HepG2 (cell line): Measurements from ENCODE around the gene NOX3. TPM values are rescaled to one million over a fixed set of nuclear protein-coding genes. Genes with fewer than 3 reads are reported as not detected.

Source experiments
- CEBPB ChIP-seq: IDR thresholded peaks from 2 replicates; pipeline ENCODE4 v1.6.1; 2011; ENCODE audit warnings: low read depth, low read length, improper control_type of control experiment, borderline replicate concordance
- ELF1 ChIP-seq: sonication (generic); formaldehyde crosslinking; IDR thresholded peaks from 2 replicates; pipeline ENCODE4 v1.4.0; 2020; ENCODE audit warnings: missing genetic modification reagents
- GTF3A ChIP-seq: sonication (generic); formaldehyde crosslinking; conservative IDR thresholded peaks from 2 replicates; pipeline ENCODE4 v1.4.0; 2020; ENCODE audit warnings: mild to moderate bottlenecking, missing genetic modification reagents
- PCBP2 ChIP-seq: fragments of 200-400 bp; formaldehyde crosslinking; optimal IDR thresholded peaks from 2 replicates; pipeline ENCODE3; 2018; ENCODE audit warnings: low read length, low read depth; ENCODE audit not compliant: poor library complexity, severe bottlenecking
- POLR2A ChIP-seq, 2 experiments: IDR thresholded peaks; 2 replicates each; pipeline ENCODE4 v1.6.1; 2011; ENCODE audit warnings: low read depth in 2 of 2, low read length in 2 of 2, mild to moderate bottlenecking in 1 of 2, moderate library complexity in 1 of 2; ENCODE audit not compliant: insufficient read depth in 1 of 2
- REXO4 ChIP-seq: sonication (generic); formaldehyde crosslinking; IDR thresholded peaks from 2 replicates; pipeline ENCODE4 v1.8.0; 2022; ENCODE audit warnings: missing genetic modification reagents, mild to moderate bottlenecking, borderline replicate concordance
- RXRA ChIP-seq: sonication (generic); formaldehyde crosslinking; IDR thresholded peaks from 2 replicates; pipeline ENCODE4 v1.5.1; 2020; ENCODE audit warnings: missing genetic modification reagents
- SMAD9 ChIP-seq: sonication (generic); formaldehyde crosslinking; IDR thresholded peaks from 2 replicates; pipeline ENCODE4 v1.5.1; 2020; ENCODE audit warnings: mild to moderate bottlenecking, missing genetic modification reagents
- SSRP1 ChIP-seq: IDR thresholded peaks from 2 replicates; pipeline ENCODE4 v1.6.1; 2016; ENCODE audit warnings: control low read depth
- TCF7L2 ChIP-seq: IDR thresholded peaks from 2 replicates; pipeline ENCODE4 v1.6.1; 2011; ENCODE audit warnings: mild to moderate bottlenecking, low read depth, low read length, moderate library complexity
- ZBTB8A ChIP-seq: sonication (generic); formaldehyde crosslinking; IDR thresholded peaks from 2 replicates; pipeline ENCODE4 v1.4.0; 2020; ENCODE audit warnings: mild to moderate bottlenecking, low read depth, missing genetic modification reagents, borderline replicate concordance
- ZFX ChIP-seq: sonication (generic); formaldehyde crosslinking; IDR thresholded peaks from 2 replicates; pipeline ENCODE4 v1.4.0; 2020; ENCODE audit warnings: mild to moderate bottlenecking, low read depth, missing genetic modification reagents, moderate library complexity
- ZMYM3 ChIP-seq: sonication (generic); formaldehyde crosslinking; IDR thresholded peaks from 2 replicates; pipeline ENCODE4 v1.5.1; 2020; ENCODE audit warnings: mild to moderate bottlenecking, missing genetic modification reagents
- ZNF138 ChIP-seq: sonication (generic); formaldehyde crosslinking; IDR thresholded peaks from 2 replicates; pipeline ENCODE4 v1.5.0; 2020; ENCODE audit warnings: mild to moderate bottlenecking, low read depth, missing genetic modification reagents
- ZNF543 ChIP-seq: sonication (generic); formaldehyde crosslinking; IDR thresholded peaks from 2 replicates; pipeline ENCODE4 v1.4.0; 2020; ENCODE audit warnings: mild to moderate bottlenecking, missing genetic modification reagents
- ZNF629 ChIP-seq: sonication (generic); formaldehyde crosslinking; conservative IDR thresholded peaks from 2 replicates; pipeline ENCODE4 v1.5.0; 2020; ENCODE audit warnings: missing genetic modification reagents
- ZNF75D ChIP-seq: sonication (generic); formaldehyde crosslinking; IDR thresholded peaks from 2 replicates; pipeline ENCODE4 v1.8.1; 2023; ENCODE audit warnings: missing genetic modification reagents, mild to moderate bottlenecking, borderline replicate concordance
- polyA plus RNA-seq, 8 experiments: library from polyadenylated mRNA; depleted of rRNA in 3 of 8; stranded (reverse) in 7 of 8; unstranded in 1 of 8; fragments of >200 nt; fragmentation: Illumina TruSeq in 4 of 8; extraction: Trizol in 4 of 8; gene quantifications; 2 replicates each; pipeline versions ENCODE4 v1.2.1 to v1.2.3, GENCODE V29; 2011 to 2016; ENCODE audit warnings: low read depth in 4 of 8, missing spikeins in 1 of 8, mixed read lengths in 1 of 8; ENCODE audit not compliant: insufficient read depth in 1 of 8
- total RNA-seq, 5 experiments: library from RNA; depleted of rRNA; stranded (reverse); fragments of >200 nt; fragmentation: Illumina TruSeq; extraction: Trizol; gene quantifications; 2 replicates each; pipeline ENCODE4 v1.2.3, GENCODE V29; 2016; ENCODE audit warnings: low read depth in 1 of 5
- TF ChIP-seq, protein P1 (sequence below), 2 experiments: fragments of 450-650 bp in 1 of 2; sonication (generic) in 1 of 2; formaldehyde crosslinking in 1 of 2; IDR thresholded peaks; 2 replicates each; pipeline versions ENCODE4 v1.6.1 to v1.8.0; 2016 to 2022; ENCODE audit warnings: antibody characterized with exemption in 1 of 2, mild to moderate bottlenecking in 1 of 2, missing genetic modification reagents in 1 of 2
- TF ChIP-seq, protein P2 (sequence below): sonication (generic); formaldehyde crosslinking; IDR thresholded peaks from 2 replicates; pipeline ENCODE4 v1.4.0; 2020; ENCODE audit warnings: mild to moderate bottlenecking, missing genetic modification reagents
- TF ChIP-seq, protein P3 (sequence below): sonication (generic); formaldehyde crosslinking; IDR thresholded peaks from 2 replicates; pipeline ENCODE4 v1.5.1; 2020; ENCODE audit warnings: missing genetic modification reagents, mild to moderate bottlenecking, borderline replicate concordance
- TF ChIP-seq, protein P4 (sequence below): sonication (generic); formaldehyde crosslinking; IDR thresholded peaks from 2 replicates; pipeline ENCODE4 v1.5.1; 2020; ENCODE audit warnings: missing genetic modification reagents, mild to moderate bottlenecking, borderline replicate concordance

The NOX3 gene
- total and polyA plus RNA-seq, 2 of the 13 experiments (the other 11 are each of a cell fraction or from before 2014, with no cell fraction given): 0.09 to 0.18 TPM

DNA sequence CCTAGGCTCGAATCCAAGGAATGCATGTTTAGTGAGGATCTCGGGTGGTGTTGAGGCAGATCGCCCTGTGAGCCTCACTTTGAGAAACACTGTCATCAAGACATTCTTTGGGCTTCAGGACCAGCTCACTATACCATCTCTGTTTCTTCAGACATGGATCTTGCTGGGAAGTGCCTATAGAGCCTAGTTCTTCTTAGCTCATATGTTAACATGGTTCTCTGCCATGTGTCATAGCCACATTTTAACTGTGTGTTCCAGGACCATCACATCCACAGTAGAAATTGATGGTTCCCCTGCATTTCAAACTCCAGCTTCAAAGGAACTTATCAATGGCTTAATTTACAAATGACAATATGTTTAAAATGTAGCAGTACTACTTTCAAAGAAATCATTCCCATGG, 57.4 kb downstream of the NOX3 start (continued):
- TF ChIP-seq TCF7L2 (no peak), RXRA (CRISPR knock-in tag) (no peak), ZNF75D (CRISPR knock-in tag) (no peak), ZFX (CRISPR knock-in tag) (no peak), SMAD9 (CRISPR knock-in tag) (0 out of 2 replicates have a peak, but pooled peaks have one; percentile 70), CEBPB (no peak), PCBP2 (no peak), POLR2A (IDR thresholded peaks at IDR 0.05; ENCODE audit: insufficient read depth in 1 of 2, low read depth in 2 of 2, low read length in 2 of 2) (no peak), REXO4 (no peak), SSRP1 (CRISPR knock-in tag) (no peak), GTF3A (CRISPR knock-in tag) (no peak), ZBTB8A (no peak), ZNF543 (peak; percentile 1; the same call in 1 of the 2 replicates), ZNF629 (CRISPR knock-in tag) (no peak), ELF1 (CRISPR knock-in tag) (no peak), ZMYM3 (CRISPR knock-in tag) (no peak), ZNF138 (CRISPR knock-in tag) (no peak)
- TF ChIP-seq, protein P1, sequence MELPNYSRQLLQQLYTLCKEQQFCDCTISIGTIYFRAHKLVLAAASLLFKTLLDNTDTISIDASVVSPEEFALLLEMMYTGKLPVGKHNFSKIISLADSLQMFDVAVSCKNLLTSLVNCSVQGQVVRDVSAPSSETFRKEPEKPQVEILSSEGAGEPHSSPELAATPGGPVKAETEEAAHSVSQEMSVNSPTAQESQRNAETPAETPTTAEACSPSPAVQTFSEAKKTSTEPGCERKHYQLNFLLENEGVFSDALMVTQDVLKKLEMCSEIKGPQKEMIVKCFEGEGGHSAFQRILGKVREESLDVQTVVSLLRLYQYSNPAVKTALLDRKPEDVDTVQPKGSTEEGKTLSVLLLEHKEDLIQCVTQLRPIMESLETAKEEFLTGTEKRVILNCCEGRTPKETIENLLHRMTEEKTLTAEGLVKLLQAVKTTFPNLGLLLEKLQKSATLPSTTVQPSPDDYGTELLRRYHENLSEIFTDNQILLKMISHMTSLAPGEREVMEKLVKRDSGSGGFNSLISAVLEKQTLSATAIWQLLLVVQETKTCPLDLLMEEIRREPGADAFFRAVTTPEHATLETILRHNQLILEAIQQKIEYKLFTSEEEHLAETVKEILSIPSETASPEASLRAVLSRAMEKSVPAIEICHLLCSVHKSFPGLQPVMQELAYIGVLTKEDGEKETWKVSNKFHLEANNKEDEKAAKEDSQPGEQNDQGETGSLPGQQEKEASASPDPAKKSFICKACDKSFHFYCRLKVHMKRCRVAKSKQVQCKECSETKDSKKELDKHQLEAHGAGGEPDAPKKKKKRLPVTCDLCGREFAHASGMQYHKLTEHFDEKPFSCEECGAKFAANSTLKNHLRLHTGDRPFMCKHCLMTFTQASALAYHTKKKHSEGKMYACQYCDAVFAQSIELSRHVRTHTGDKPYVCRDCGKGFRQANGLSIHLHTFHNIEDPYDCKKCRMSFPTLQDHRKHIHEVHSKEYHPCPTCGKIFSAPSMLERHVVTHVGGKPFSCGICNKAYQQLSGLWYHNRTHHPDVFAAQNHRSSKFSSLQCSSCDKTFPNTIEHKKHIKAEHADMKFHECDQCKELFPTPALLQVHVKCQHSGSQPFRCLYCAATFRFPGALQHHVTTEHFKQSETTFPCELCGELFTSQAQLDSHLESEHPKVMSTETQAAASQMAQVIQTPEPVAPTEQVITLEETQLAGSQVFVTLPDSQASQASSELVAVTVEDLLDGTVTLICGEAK (IDR thresholded peaks at IDR 0.05): no peak
- TF ChIP-seq, protein P1 (CRISPR knock-in tag; IDR thresholded peaks at IDR 0.05): no peak
- TF ChIP-seq, protein P2, sequence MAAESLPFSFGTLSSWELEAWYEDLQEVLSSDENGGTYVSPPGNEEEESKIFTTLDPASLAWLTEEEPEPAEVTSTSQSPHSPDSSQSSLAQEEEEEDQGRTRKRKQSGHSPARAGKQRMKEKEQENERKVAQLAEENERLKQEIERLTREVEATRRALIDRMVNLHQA: no peak
- TF ChIP-seq, protein P3, sequence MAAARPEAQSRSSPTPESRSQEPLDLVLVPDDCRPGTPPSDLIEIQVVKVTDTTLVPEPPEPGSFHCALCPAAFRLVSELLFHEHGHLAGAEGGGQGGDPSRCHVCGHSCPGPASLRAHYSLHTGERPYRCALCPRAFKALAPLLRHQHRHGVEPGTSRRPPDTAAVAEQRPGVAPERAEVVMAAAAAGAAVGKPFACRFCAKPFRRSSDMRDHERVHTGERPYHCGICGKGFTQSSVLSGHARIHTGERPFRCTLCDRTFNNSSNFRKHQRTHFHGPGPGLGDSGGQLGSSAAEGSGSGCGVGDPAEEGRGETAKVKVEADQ (CRISPR knock-in tag): 0 out of 2 replicates have a peak, but pooled peaks have one; percentile 68
- TF ChIP-seq, protein P4, sequence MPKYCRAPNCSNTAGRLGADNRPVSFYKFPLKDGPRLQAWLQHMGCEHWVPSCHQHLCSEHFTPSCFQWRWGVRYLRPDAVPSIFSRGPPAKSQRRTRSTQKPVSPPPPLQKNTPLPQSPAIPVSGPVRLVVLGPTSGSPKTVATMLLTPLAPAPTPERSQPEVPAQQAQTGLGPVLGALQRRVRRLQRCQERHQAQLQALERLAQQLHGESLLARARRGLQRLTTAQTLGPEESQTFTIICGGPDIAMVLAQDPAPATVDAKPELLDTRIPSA (CRISPR knock-in tag): no peak
